Activated naive CD4-positive, alpha-beta T cell treated with anti-CD3 and anti-CD28 coated beads, Interleukin-2, amount 50 U/mL, for 16 hours (primary cell): Measurements from ENCODE around the gene NRAP.

ENCODE experiments used
- DNase-seq: peaks from one replicate; pipeline ENCODE4 v3.0.0-alpha.2; 2020

The NRAP gene, protein sequence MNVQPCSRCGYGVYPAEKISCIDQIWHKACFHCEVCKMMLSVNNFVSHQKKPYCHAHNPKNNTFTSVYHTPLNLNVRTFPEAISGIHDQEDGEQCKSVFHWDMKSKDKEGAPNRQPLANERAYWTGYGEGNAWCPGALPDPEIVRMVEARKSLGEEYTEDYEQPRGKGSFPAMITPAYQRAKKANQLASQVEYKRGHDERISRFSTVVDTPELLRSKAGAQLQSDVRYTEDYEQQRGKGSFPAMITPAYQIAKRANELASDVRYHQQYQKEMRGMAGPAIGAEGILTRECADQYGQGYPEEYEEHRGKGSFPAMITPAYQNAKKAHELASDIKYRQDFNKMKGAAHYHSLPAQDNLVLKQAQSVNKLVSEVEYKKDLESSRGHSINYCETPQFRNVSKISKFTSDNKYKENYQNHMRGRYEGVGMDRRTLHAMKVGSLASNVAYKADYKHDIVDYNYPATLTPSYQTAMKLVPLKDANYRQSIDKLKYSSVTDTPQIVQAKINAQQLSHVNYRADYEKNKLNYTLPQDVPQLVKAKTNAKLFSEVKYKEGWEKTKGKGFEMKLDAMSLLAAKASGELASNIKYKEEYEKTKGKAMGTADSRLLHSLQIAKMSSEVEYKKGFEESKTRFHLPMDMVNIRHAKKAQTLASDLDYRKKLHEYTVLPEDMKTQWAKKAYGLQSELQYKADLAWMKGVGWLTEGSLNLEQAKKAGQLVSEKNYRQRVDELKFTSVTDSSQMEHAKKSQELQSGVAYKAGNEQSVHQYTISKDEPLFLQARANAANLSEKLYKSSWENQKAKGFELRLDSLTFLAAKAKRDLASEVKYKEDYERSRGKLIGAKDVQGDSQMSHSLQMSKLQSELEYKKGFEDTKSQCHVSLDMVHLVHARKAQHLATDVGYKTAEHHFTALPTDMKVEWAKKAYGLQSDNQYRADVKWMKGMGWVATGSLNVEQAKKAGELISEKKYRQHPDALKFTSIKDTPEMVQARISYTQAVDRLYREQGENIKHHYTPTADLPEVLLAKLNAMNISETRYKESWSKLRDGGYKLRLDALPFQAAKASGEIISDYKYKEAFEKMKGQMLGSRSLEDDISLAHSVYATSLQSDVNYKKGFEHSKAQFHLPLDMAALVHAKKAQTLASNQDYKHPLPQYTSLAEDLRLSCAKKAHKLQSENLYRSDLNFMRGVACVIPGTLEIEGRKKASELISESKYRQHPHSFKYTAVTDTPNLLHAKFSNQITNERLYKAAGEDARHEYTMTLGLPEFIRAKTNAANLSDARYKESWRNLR (N-terminal part only)

DNA sequence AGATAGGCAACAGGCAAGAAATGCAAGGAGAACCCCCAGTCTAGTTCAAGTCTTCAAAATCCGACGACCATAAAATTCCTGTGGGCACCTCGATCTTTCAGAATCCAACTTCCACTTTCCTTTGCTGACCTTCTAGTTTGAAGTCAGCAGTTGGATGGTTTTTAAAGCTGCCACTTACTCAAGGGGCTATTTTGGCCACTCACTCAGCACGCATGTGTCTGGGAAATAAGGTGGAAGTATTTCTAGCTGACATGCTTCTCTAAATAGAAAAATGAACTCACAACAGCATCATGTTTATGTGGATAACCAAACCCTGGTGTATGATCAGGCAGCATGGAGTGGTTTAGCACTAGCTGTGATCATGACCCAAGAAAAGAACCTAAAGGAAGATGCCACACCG lies at the start of gene NRAP:
Gene NRAP (minus strand): TSS at position 134 of the 400 bp plus-strand sequence. CDS start 159 bp downstream, outside the sequence.
- DNase-seq: no peak

DNA sequence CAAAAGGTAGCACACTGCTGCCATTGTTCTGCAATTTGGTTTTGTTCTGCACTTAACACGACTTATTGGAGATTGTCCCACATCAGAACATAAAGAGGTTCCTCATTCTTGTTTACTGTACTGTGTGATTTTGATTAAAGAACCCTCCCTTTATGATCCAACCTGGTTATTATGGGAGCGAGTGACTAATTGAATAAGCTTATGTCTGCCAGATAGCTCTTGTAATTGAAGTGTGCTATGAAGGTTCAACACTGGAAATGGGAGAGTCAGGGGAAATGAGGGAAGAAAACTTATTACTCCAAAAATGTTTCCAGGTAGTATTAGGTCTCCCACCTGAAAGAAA lies 49.8 kb upstream of the NRAP start:
- DNase-seq: no peak

DNA sequence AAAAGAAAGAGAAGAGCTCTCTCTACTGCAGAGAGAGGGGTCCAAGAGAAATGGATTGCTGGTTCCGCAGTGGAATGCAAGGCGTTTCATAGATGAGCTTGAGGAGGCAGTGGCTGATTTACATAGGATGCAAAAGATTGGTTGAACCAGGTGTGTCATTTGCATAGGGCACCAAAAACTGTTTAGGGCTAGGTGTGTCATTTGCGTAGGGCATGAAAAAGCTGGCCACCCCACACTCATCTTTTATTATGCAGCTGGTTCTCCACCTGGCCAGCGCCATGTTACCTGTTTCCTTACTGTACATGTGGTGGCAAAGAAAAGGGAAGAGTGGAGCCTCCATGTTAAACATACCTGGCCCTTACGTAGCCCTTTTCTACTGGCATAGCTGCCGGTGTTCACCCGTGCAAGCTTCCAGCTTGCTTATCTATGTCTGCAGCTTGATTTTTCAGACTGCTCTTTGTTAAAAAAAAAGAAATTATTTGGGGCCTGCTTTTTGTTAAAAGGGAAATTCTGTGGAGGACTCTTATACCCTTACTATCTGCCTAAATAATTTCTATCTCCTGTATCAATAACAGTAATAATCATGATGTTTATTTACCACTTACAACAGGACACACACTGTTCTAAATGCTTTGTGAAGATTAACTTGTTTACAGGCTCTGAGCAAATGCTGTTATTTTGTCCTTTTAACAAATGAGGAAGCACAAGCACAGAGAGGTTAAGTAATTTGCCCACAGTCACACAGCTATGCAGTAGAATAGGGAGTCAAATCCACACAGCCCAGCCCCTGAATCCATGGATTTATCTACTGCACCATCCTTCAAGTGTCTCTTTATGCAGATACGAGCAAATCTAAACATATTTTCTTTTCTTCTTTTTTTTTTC lies 49.2 kb upstream of the NRAP start:
- DNase-seq: no peak

DNA sequence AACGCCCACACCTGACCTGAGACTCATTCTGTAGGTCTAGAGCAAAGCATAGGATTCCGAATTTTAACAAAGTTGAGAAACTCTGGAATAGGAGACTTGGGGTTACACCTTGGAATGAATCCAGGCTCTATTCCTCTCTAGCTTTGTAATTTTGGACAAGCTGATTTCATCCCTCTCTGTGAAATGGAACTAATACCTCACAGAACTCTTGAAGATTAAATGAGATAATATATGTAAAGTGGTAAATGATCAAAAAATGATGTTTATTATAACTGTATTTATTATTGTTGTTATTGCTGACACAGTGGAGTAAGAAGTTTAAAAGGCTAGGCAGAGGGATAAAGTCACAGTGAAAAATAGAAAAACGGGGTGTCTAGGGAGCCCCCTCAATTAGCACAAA lies 48.2 kb upstream of the NRAP start:
- DNase-seq: no peak

DNA sequence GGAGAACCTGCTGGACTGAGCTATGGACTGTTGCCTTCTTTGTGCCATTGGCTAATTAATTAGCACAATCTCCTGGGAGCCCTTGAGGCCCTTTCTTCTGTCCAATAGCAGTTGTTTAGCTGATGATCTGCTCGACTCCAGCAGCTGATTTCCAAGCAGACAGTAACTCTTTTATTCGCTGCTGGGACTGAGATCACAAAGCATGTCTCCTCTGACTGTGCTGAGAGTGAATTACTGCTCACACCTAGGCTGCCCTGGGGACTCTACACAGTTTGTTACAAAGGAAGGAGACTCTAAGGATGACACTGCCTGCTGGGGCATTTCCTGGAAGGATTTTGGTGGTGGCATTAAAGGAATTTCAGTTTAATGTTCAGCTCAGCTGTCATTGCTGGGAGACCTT lies 47.3 kb upstream of the NRAP start:
- DNase-seq: no peak

DNA sequence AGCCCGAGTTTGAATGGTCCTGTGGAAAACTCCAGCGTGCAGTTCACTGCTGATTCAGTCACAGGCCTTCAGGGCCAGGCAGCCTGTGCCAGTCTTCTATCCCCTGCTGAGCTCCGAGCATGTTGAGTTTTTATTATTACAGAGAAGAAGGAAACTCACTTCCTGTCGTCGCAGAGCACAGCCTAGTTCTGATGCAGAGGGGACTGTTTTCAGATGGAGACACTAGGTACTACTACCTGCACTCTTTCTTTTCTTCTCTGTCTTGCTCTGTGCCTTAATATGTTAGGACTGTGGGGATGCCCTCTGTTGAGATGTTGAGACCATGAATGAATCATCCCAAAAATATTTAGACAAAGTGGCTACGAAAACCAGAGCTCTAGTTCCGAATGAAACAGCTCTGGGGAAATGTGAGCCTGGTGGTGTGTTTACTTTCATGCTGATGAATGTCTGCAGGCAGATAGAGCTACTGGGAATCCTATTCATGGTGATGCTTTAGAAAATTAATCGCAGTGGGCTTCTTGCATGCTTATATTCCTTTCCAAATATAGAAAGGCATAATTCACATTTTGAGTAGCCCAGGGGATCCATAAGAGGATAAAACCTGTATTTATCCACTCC lies 45.5 kb upstream of the NRAP start:
- no peak for DNase-seq

DNA sequence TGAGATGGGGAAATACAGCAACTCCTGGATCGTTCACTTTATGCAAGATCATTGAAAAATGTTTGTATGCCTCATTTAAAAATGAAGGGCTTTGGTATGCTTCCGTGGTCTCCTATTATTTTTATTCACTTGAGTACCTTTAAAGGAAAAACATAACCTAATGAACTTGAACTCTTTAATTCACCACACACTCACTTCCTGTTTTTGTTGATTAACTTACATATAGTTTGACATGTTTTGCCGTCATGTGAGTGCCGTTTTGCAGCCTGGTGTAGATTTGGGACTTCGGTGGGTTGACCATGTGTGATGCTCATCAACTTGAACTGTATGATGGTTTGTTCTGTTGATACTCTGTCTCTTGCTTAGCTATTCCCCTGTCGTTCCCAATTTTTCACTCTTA lies 44.8 kb upstream of the NRAP start:
- DNase-seq: no peak

DNA sequence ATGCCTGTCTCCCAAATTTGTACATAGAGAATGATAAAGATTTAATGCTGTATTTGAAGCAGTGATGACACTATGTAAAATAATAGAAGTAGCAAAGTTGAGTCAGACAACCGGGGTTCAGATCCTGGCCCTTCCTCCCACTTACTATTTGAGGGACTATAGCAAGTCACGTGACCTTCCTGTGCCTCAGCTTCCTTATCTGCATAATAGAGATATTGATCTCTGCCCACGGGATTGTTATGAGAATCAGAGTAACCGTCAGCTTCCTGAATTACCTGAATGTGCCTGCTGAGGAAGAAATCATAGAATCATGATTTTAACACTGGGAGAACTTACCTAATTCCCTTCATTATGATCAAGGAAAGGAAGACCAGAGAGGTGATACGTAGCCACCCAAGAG lies 42.8 kb upstream of the NRAP start:
- no peak for DNase-seq

DNA sequence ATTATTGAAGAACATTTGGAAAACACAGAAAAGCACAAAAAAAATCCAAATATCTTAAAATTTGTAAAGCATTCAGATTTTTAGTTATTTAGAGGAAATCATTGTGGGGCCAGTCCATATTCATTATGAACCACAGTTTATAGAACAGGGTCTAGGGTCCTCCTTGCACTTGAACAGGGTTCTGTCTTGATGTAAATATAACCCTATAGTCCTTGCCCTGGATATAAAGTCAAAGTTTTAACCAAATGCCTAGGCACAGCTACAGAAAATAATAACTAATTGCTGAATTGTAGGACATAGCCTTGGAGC lies 41.5 kb upstream of the NRAP start:
- DNase-seq: no peak

DNA sequence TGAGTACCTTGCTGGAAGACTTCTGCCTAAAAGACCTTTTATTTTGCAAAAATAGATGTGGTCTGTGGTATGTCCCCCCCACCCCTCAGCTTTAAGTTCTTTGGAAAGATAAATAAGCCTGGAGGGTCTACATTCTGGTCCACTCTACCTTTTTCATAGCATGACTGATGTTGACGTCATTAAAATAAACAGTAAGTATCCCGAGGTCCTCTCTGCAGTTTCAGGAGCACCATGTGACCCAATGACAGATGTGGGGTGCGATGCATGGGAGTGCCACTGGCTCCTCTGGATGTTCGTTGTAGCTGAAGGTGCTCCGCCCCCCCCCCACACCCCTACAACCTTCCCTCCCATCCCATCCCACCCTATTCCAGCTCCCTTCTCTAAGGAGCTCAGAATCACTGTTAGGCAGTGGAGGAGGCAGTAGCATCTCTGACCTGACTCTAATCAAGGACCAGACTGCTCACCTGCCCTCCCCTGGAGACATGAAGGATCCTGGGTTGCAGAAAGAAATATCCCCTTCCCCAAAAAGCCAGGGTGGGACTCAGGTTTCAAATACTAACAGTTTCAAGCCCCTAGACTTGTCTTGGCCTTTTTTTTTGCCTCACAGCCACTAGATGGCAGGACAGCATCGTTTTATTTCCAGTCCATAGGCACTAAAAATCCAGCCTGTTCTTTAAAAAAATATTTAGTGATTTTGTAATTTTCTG lies 40.9 kb upstream of the NRAP start:
- DNase-seq: no peak

DNA sequence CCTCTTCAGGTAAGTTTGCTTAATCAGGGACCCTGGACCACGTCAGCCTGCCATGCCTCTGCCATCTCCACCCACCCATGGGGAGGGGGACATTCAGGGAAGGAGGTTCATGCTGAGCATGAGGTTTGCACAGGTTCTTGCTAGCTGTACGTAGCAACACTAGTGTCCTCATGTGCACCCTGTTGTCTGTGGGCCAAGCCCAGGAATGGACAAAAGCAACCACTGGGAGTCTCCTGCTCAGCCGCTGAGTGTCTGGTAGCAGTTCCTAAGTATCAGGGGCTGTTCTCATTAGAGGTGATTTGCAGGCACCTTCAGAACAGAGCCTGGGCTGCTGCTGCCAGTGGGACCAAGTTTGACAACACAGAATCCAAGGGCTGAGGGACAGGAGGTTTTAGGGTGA lies 33.8 kb upstream of the NRAP start:
- DNase-seq: no peak

DNA sequence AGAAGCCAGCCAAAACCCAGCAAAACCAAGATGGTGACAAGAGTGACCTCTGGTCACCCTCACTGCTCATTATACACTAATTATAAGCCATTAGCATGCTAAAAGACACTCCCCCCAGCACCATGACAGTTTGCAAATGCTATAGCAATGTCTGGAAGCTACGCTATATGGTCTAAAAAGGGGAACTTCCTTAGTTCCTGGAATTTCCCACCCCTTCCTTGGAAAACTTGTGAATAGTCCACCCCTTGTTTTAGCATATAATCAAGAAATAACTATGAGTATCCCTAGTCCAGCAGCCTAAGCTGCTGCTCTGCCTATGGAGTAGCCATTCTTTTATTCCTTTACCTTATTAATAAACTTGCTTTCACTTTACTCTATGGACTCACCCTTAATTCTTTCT lies 31.9 kb upstream of the NRAP start:
- DNase-seq: no peak

DNA sequence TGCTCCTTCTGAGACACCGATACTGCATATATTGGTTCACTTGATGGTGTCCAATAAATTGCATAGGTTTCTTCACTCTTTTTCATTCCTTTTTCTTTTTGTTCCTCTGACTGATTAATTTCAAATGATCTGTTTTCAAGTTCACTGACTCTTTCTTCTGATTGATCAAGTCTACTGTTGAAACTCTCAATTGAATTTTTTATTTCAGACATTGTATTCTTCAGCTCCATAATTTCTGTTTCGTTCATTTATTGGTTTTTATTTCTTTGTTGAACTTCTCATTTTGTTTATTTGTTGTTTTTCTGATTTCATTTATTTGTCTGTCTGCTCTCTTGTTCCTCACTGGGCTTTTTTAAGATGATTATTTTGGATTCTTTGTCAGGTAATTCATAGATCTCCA lies 29.5 kb upstream of the NRAP start:
- no peak for DNase-seq

DNA sequence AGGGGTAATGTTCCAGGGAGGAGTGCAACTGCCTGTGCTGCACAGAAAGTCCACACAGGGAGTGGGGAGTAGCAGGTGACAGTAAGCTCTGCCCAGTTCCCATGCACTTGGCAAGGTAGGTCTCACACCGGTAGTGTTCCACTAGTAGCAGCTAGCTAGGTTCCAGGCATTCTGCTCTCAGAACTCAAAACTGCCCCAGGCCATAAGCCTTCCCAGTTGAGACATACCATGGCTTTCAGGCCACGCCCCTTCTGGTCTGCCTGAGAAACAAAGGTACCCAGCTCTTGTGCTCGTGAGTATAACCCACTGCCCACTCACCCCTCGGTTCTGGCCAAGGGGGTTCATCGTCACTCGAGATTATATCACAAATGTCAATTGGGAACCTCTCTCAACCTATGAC lies 28.4 kb upstream of the NRAP start:
- DNase-seq: no peak

DNA sequence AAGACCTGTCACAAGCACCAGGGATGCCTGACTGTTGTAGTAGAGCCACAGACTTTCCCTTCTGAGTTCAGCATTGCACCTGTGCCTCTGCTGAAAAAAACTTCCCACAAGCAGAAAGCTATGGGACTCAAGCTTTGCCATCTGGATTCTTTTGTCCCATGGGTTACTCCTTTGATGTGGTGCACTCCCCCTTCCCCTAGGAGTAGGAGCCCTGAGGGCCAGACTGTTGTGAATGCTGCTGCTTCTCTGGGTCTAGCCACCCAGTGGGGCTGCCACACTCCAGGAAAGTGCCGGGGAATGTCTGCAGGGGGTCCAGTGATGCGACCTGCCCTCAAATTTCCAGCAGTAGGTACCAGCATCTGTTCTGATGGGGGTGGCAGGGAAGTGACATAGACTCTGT lies 27.5 kb upstream of the NRAP start:
- no peak for DNase-seq

DNA sequence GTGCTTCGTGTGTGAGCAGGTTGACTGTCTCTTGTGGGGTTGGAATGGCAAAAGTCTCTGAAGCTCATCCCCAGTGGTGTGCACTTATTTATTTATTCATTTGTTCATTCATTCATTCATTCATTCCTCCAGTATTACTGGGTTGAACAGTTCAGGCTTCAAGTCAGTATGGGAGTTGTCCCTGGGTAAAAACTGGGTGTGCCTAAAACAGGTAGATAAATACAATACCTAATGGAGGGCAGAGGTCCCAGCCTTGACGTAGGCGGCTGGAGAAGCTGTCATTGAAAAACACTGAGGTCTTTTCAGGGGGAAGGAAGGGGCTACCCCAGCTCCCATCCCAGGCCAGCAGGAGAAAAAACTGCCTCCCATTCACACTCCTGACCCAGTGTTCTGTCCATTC lies 26.9 kb upstream of the NRAP start:
- DNase-seq: no peak

DNA sequence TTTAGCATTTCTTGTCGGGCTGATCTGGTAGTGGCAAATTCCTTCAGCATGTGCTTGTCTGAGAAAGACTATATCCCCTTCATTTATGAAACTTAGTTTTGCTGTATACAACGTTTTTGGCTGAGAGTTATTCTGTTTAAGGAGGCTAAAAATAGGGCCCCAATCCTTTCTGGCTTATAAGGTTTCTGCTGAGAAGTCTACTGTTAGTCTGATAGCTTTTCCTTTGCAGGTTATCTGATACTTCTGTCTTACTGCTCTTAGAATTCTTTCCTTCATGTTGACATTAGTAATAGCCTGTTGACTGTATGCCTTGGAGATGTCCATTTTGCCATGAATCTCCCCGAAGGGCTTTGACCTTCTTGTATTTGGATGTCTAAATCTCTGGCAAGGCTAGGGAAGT lies 25.7 kb upstream of the NRAP start:
- DNase-seq: no peak

DNA sequence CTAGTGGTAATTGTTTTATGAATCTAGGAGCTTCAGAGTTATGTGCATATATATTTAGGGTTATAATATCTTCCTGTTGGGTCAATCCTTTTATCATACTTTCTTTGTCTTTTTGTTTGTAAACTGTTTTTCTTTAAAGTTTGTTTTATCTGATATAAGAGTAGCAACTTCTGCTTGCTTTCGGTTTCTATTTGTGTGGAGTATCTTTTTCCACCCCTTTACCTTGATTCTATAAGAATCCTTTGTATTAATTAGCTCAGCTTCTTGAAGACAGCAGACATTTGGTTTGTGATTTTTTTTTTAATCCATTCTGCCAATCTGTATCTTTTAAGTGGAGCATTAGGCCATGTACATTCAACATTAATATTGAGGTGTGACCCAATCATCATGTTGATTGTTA lies 25.2 kb upstream of the NRAP start:
- DNase-seq: no peak

DNA sequence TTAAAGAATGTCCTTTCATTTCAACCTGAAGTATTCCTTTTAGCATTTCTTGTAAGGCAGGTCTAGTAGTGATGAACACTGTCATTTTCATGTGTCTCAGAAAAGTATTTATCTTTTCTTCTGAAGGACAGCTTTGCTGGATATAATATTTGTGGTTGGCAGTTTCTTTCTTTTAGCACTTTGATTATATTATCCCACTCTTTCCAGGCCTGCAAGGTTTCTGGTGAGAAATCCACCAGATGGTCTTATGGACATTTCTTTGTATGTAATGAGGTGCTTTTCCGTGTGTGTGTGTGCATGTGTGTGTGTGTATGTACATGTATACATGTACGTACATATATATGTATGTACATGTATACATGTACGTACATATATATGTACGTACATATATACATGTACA lies 23.2 kb upstream of the NRAP start:
- no peak for DNase-seq

DNA sequence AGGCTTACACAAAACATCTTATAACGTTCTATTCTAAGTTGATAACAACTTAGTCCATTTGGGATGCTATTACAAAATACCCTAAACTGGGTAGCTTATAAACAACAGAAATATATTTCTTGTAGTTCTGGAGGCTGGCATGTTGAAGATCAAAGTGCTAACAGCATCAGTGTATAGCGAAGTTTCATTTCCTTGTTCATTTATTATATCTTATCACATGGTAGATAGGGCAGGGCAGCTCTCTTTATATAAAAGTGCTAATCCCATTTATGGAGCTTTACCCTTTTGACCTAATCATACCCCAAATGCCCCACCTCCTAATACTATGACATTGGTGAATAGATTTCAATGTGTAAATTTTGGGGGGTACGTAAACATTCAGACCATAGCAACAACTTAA lies 22.2 kb upstream of the NRAP start:
- DNase-seq: no peak

DNA sequence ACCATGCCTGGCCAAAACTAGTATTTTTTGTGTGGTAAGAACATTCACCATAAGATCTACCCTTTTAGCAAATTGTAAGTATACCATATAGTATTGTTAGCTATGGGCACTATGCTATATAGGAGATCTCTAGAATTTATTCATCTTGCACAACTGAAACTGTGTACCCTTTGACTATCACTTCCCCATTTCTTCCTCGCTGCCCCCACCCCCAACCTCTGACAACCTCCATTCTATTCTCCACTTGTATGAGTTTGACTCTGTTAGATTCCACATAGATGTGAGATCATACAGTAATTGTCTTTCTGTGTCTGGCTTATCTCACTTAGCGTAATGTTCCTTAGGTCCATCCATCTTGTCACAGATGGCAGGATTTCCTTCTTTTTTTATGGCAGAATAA lies 19.5 kb upstream of the NRAP start:
- DNase-seq: no peak
